Neural crest cell (in vitro differentiated cells): Measurements from ENCODE around the gene LYRM1. TPM values are rescaled to one million over a fixed set of nuclear protein-coding genes. Genes with fewer than 3 reads are reported as not detected.

ENCODE experiments used
- DNase-seq: peaks from one replicate; pipeline ENCODE4 v3.0.0; 2021; ENCODE audit warnings: low read depth, mixed read lengths, low spot score
- H3K27ac Mint-ChIP-seq: one replicate; pipeline ENCODE4 v1.8.0; 2021; ENCODE audit warnings: mild to moderate bottlenecking, mixed read lengths; ENCODE audit not compliant: unreplicated experiment
- H3K27me3 Mint-ChIP-seq: 2 replicates; pipeline ENCODE4 v1.8.0; 2021; ENCODE audit warnings: low read depth, mild to moderate bottlenecking, mixed read lengths
- H3K36me3 Mint-ChIP-seq: 2 replicates; pipeline ENCODE4 v1.8.0; 2021; ENCODE audit warnings: low read depth, mild to moderate bottlenecking, mixed read lengths
- H3K4me1 Mint-ChIP-seq: 2 replicates; pipeline ENCODE4 v1.8.0; 2021; ENCODE audit warnings: mixed read lengths
- H3K4me3 Mint-ChIP-seq: one replicate; pipeline ENCODE4 v1.8.0; 2021; ENCODE audit warnings: mild to moderate bottlenecking, mixed read lengths
- H3K9me3 Mint-ChIP-seq: 2 replicates; pipeline ENCODE4 v1.8.0; 2021; ENCODE audit warnings: mixed read lengths
- CTCF ChIP-seq: fragments of 200-600 bp; sonication (generic); conservative IDR thresholded peaks from 2 replicates; pipeline ENCODE4 v1.5.0; 2021; ENCODE audit warnings: antibody characterized with exemption, mild to moderate bottlenecking
- total RNA-seq: library from RNA; stranded (reverse); gene quantifications from 2 replicates; pipeline ENCODE4 v1.2.1, GENCODE V29; 2021

Gene LYRM1
- total RNA-seq, 1 donor from 2014 or later: 20.4 TPM

GRCh38 chr16:20867585-20867984 lies 33.0 kb upstream of the LYRM1 start:
- peaks cover 15% of the 10 kb centered on the region for H3K4me1 Mint-ChIP-seq
- H3K9me3 Mint-ChIP-seq: peaks cover 5% of the 10 kb centered on the region
- peaks cover 5% of the 10 kb centered on the region for H3K36me3 Mint-ChIP-seq
- DNase-seq: no peak
- H3K27ac Mint-ChIP-seq: no peak overlapping the region
- no peak overlapping the region for H3K4me3 Mint-ChIP-seq
- no peak for TF ChIP-seq CTCF
- no peaks in the 10 kb centered on the region for H3K27me3 Mint-ChIP-seq

DNA sequence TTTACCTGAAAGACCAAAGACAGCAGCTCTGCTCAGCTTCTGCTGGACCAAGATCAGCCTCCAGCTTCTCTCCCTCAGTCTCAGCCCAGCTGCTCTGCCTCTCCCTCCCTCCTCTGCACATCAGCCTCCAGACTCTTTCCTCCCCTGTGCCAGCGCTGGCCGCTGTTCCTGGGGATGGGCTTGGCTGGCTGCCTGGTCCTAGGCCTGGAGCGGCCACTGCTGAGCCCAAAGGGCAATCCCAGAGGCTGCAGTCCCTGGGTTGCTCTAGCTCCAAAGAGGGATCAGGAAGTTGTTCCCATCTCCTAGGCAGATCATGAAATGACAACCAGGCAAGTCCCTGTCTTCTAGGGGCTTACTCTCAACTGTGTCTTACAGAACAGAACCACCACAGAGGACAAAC lies 31.7 kb upstream of the LYRM1 start:
- no peak for DNase-seq
- Mint-ChIP-seq H3K4me3 (no peak overlapping the region), H3K9me3 (peaks cover 3% of the 10 kb centered on the region), H3K36me3 (peaks cover 3% of the 10 kb centered on the region), H3K4me1 (peaks cover 15% of the 10 kb centered on the region), H3K27ac (no peak overlapping the region), H3K27me3 (no peaks in the 10 kb centered on the region)
- TF ChIP-seq CTCF: no peak

- peaks cover 2% of the 10 kb centered on the region for H3K36me3 Mint-ChIP-seq
- H3K27ac Mint-ChIP-seq: no peak overlapping the region
- TF ChIP-seq CTCF: no peak
- peaks cover 16% of the 10 kb centered on the region for H3K4me1 Mint-ChIP-seq
- H3K27me3 Mint-ChIP-seq: no peaks in the 10 kb centered on the region
- peaks cover 2% of the 10 kb centered on the region for H3K9me3 Mint-ChIP-seq
- H3K4me3 Mint-ChIP-seq: no peak overlapping the region
- no peak for DNase-seq
These were observed 30.3 kb upstream of the LYRM1 start for GRCh38 chr16:20870122-20870820.

DNA sequence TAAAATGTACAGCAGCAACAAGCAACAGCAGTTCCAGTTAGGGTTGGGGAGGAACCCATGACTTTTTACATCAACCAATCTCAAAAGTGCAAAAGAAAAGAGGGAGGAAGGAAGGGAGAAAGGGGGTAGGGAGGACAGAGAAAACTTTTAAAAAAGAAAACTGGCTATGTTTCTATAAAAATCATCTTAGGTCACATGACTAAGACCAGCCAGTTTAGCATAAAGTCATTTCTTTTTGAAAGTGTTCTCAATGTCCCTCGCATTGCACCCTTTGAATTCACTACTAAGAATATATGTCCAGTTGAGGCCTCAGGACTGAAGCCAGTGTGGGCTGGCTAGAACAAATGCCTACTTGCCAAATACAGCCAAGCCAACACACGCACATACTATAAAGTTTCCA lies 29.3 kb upstream of the LYRM1 start:
- no peak overlapping the region for H3K4me3 Mint-ChIP-seq
- no peaks in the 10 kb centered on the region for H3K27me3 Mint-ChIP-seq
- no peak overlapping the region for H3K27ac Mint-ChIP-seq
- peaks cover 12% of the 10 kb centered on the region for H3K4me1 Mint-ChIP-seq
- DNase-seq: no peak
- peaks cover 2% of the 10 kb centered on the region for H3K36me3 Mint-ChIP-seq
- H3K9me3 Mint-ChIP-seq: peaks cover 2% of the 10 kb centered on the region
- TF ChIP-seq CTCF: no peak

- Mint-ChIP-seq H3K27ac (no peak overlapping the region), H3K36me3 (no peaks in the 10 kb centered on the region), H3K4me3 (no peak overlapping the region), H3K9me3 (no peaks in the 10 kb centered on the region), H3K4me1 (peaks cover 6% of the 10 kb centered on the region), H3K27me3 (no peaks in the 10 kb centered on the region)
- TF ChIP-seq CTCF: no peak
- no peak for DNase-seq
These were observed 28.4 kb upstream of the LYRM1 start for GRCh38 chr16:20871941-20872815.
